GM19238 (cell line): ENCODE measurements around the gene RPP38.

Experiments
- DNase-seq: peaks from one replicate; pipeline ENCODE4 v3.0.0; 2011; ENCODE audit warnings: low spot score; ENCODE audit not compliant: insufficient read length

RPP38 gene

GRCh38 chr10:15106352-15107013 lies 9.3 kb downstream of the RPP38 start:
- peak; percentile 28 for DNase-seq

DNA sequence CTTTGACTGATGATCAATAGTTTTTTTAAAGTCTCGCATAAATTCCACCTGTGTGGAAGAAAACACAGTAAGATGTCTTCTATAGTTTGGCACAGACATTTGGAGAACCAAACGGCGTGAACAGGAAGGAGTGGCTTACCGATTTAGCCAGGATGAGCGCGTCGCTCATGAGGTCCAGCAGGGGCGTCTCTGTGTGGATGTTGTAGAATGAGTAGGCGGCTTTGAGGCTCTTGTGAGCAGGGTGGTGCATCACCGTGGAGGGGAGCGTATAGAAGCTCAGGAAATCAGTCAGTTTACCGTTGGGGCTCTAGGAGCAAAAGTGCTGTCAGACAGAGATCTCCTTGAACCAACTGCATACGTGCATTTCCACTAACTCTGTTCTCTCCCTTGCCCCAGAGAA lies 15.5 kb downstream of the RPP38 start:
- DNase-seq = no peak

GRCh38 chr10:15113766-15114165 lies 16.6 kb downstream of the RPP38 start:
- no peak for DNase-seq

GRCh38 chr10:15116225-15116624 lies 19.1 kb downstream of the RPP38 start:
- no peak for DNase-seq

- no peak for DNase-seq
These were observed 21.5 kb downstream of the RPP38 start for GRCh38 chr10:15118615-15119014.

GRCh38 chr10:15120523-15120922 lies 23.4 kb downstream of the RPP38 start:
- DNase-seq = no peak

DNA sequence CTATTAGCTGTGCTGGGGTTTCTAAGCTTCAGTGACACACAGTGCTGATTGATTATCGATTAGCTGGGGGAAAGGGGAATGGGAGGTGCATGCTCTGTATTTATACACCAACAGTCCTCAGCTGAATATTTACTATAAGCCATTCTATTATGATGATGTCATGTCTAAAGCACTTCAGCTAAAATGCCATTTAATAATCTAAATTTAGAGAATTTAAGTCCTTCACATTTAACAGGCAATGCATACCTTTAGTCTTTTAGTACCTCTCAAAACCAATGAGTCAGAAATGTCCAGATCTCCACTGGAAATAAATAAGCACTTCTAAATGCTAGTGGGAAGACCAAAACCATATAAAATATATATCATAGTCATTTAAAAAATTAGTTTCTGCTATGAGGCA lies 24.6 kb downstream of the RPP38 start:
- no peak for DNase-seq

- peak; percentile 28 for DNase-seq
These were observed 25.4 kb downstream of the RPP38 start for GRCh38 chr10:15122477-15123030.

- no peak for DNase-seq
These were observed 26.6 kb downstream of the RPP38 start for GRCh38 chr10:15123749-15124184.

GRCh38 chr10:15124190-15124589 lies 27.0 kb downstream of the RPP38 start:
- no peak for DNase-seq

GRCh38 chr10:15124908-15125307 lies 27.8 kb downstream of the RPP38 start:
- DNase-seq = no peak

- no peak for DNase-seq
These were observed 34.2 kb downstream of the RPP38 start for GRCh38 chr10:15131330-15131729.

GRCh38 chr10:15136129-15137035 lies 39.2 kb downstream of the RPP38 start:
- no peak for DNase-seq

DNA sequence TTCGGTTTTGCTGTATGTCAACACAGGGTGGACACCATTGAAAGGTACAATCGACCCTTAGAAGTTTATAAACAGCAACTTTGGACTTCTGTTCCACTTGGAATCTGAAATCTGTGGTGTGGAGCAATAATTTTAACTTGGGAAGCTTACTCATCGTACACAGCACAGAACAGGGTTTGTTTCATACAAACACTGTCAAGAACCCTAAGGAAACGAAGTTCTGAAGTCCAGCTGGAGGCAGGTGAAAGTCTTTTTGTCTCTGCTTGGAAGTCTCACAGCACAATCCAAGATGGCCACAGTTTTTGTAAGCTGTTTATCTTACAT lies 39.8 kb downstream of the RPP38 start:
- DNase-seq = no peak

GRCh38 chr10:15137636-15138035 lies 40.5 kb downstream of the RPP38 start:
- DNase-seq = no peak

GRCh38 chr10:15140698-15141097 lies 43.5 kb downstream of the RPP38 start:
- no peak for DNase-seq

DNA sequence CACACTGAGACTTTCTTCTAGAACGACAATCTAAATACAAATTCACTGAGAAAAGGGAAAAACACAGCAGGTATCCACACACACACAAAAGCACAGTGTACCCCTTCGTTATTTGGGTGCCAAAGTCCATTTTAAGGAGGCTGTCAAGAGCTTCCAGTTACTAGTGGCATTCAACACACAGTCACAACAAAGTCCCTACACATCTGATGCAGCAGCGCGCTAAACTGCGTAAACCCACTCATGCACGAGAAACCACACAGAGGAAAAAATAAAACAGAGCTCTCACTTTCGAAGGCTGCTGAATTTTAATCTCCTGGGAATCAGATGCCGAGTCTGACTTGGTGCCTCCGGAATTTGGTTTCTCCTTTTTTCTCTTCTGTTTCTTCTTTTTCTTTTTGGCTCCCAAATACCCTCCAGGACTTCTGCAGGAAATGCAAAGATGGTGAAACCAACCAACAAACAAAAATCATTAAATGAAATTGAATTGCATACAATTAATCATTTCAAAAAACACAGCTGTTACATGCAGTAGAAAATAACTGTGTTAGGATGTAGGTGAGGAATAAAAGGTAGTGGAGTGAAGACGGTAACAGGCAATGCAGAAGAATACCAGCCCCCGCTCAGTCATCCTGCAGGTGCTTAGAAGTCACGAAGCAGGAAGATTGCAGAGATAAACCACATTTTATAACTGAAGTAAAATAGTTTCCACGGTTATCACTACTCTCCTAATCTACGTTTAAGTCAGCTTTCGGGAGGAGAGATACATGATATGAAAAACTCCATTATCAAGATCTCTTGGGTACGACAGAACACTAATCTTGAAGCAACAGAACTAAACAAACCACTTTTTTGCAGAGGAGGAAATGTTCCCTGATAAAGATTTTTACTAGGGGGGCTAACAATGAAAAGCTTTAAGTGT lies 44.2 kb downstream of the RPP38 start:
- peak; percentile 15 for DNase-seq

DNA sequence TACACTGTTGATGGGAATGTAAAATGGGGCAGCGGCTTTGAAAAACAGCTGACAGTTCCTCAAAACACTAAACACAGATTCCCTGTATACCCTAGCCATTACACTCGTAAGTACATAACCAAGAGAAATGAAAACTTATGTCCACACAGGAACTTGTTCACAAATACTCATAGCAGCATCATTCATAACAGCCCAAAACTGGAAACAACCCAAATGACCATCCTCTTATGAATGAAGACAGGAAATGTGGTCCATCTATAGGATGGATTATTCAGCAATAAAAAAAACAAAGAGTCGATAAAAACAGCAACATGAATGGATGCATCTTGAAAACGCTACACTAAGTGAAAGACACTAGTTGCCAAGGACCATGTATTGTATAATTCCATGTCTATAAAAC lies 47.6 kb downstream of the RPP38 start:
- no peak for DNase-seq

- DNase-seq = no peak
These were observed 49.2 kb downstream of the RPP38 start for GRCh38 chr10:15146366-15146765.

GRCh38 chr10:15147594-15148392 lies 50.6 kb downstream of the RPP38 start:
- DNase-seq = no peak
